HuH-7.5 (cell line): Measurements from ENCODE around the gene FAM171A1.
"Not testable (repeated sequence)": the region's sequence is repeated elsewhere in the genome, so short reads cannot be mapped to it uniquely, and the experiment has no call there.

Source experiments
- DNase-seq: peaks from one replicate; pipeline ENCODE4 v3.0.0; 2011; ENCODE audit warnings: low spot score

The FAM171A1 gene

GRCh38 chr10:15208221-15208620 lies 162.9 kb downstream of the FAM171A1 start:
- no peak for DNase-seq

DNA sequence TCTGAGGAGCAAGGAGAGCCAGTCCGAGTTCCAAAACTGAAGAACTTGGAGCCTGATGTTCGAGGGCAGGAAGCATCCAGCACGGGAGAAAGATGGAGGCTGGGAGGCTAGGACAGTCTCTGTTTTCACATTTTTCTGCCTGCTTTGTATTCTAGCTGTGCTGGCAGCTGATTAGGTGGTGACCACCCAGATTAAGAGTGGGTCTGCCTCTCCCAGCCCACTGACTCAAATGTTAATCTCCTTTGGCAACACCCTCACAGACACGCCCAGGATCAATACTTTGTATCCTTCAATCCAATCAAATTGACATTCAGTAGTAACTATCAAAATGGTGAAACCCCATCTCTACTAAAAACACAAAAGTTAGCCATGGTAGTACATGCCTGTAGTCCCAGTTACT lies 163.7 kb downstream of the FAM171A1 start:
- not testable (repeated sequence) for DNase-seq

DNA sequence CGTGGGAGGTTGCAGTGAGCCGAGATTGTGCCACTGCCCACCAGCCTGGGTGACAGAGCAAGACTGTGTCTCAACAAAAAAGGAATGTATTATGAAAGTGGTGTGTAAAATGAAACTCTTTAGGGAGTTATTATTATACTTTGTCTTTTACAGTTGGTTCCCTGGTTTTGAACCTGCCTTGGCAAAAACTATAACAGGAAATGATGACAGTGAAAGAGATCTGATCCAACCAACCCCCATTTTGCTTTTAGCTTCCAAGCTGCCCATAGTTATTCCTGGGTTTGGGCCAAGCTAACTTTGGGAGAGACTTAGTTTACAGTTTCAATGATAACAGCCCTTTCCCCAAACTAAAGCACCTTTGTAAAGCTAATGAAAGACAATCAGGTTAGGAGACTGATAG lies 168.4 kb downstream of the FAM171A1 start:
- DNase-seq: no peak

DNA sequence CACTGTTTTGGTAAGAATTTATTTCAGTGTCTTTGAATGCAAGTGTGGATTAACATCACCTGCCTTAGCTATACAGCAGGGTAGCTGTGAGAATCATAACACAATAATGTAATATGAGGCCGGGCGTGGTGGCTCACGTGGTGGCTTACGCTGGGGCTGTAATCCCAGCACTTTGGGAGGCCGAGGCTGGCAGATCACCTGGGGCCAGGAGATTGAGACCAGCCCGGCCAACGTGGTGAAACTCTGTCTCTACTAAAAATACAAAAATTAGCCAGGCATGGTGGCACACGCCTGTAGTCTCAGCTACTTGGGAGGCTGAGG lies 168.8 kb downstream of the FAM171A1 start:
- DNase-seq: not testable (repeated sequence)

DNA sequence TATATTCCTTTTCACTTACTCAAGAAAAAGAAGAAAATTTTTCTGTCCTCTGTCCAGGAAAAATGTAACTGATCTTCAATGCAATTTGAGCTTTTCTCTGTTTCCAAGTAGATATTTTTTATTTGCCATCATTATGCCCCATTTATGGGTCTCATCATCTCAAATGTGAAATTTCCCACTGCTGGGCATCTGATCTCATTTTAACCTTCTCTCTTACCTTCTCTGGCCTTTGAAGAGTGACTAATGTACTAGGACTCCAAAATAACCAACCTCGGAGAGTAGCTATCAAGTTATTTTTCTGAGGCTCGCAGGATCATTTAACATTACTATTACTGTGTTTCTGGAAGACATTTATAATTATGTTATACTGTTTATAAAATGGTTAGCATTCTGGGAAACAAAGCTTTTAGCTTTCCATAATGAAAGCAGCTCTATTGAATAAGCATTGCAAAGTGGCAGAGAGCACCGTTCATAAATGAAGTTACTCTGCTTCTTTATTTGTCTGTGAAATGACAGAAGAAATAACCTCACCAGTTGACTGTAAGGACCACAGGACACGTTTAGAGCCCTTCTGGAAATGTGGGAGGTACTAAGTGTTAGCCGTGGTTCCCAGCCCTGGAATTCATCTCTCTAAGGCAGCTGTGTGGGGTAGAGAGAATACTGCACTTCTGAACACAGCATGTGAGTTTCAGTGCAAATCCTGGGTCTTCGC lies 169.3 kb downstream of the FAM171A1 start:
- DNase-seq: no peak

DNA sequence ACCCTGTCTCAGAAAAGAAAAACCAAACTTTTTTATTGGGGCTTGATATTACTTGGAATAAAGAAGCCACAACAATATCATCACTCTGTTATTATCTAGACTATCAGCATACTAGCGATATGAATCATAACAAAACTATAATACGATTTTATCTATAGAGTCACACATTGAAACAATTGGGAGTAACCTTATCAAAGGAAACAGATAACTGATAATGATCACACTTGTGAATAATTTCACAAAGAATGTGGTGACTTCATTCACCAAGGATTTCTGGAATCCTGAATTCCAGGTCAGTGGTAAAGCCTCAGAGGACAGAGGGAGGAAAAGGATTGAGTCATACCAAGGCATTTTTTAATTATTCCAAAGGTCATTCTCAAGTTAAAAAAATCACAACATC lies 170.5 kb downstream of the FAM171A1 start:
- DNase-seq: peak; percentile 33

- no peak for DNase-seq
These were observed 173.2 kb downstream of the FAM171A1 start for GRCh38 chr10:15197911-15198310.

GRCh38 chr10:15197276-15197675 lies 173.8 kb downstream of the FAM171A1 start:
- DNase-seq: no peak

DNA sequence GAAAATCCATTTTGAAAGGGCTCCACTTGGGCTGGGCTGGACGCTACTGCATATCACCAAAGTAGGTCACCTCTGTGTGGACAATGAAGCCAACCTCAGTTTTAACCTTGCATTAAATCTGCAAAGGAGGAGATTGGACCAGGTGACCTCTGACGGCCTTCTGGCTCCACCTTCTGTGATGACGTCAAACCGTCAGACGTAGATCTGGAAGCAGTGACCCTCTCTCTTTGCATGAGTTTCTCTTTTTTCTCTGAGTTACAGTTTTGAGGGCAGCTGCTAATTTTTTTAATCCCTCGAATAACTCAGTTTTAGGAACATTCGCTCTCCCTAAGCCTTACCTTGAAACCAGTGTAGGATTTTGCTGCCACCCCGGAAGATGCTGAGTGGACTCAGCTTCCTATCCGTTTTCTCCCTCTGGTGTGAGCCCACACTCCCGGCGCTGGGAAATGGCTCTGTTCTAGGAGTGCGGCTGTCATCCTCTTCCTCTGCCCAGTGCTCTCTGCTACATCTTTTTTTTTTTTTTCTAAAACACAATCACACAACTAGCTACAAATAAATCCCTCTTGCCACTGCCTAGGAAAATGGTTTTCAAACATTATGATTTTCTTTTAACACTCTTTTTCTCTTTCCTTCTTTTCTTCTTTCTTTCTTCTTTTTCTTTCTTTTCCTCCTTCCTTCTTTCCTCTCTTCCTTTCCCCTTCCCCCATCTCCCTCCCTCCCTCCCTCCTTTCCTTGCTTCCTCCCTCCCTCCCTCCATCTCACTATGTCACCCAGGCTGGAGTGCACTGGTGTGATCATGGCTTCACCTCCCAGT lies 174.9 kb downstream of the FAM171A1 start:
- no peak for DNase-seq

- no peak for DNase-seq
These were observed 181.8 kb downstream of the FAM171A1 start for GRCh38 chr10:15189133-15189885.

DNA sequence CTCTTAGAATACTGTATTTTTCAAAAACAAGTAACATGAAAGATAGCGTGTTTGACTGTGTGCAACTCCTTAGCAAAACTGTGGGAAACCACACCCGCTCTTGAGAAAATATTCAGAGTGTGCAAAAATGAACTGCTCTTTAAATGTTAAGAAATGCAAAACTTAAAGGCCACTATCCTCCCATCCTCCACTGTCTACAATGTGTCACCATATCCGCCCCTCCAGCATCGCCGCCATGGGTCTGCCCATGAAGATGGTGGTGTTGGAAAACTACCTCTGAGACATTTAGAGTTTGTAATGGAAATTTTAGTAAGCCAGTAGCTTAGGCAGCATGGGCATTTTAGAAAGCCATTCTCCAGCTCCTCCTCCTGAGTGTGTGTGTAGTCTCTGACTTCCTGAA lies 182.5 kb downstream of the FAM171A1 start:
- DNase-seq: no peak

DNA sequence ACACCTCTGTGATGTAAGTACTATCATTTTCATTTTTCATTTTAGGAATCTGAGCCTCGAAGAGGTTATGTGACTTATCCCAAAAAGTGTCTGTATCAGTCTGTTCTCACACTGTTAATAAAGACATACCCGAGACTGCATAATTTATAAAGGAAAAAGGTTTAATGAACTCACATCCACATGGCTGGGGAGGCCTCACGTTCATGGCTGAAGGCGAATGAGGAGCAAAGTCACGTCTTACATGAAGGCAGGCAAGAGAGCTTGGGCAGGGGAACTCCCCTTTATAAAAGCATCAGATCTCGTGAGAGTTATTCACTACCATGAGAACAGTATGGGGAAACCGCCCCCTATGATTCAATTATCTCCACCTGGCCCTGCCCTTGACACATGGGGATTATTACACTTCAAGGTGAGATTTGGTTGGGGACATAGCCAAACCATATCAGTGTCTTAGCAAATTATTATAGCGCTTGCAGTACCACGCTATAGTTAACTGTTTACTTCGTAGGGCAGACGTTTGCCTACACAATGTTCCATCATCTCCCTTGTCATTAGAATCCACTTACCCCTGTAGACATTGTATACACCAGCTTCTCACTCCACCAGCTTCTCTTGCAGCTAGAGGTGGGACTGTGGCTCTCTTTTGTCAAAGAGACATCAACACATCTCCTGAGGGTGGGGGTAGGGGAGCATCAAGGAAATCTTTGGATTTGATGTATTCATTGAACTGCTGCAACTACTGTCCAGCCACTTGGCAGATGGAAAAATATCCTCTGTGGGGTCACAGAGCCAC lies 187.2 kb downstream of the FAM171A1 start:
- DNase-seq: no peak

DNA sequence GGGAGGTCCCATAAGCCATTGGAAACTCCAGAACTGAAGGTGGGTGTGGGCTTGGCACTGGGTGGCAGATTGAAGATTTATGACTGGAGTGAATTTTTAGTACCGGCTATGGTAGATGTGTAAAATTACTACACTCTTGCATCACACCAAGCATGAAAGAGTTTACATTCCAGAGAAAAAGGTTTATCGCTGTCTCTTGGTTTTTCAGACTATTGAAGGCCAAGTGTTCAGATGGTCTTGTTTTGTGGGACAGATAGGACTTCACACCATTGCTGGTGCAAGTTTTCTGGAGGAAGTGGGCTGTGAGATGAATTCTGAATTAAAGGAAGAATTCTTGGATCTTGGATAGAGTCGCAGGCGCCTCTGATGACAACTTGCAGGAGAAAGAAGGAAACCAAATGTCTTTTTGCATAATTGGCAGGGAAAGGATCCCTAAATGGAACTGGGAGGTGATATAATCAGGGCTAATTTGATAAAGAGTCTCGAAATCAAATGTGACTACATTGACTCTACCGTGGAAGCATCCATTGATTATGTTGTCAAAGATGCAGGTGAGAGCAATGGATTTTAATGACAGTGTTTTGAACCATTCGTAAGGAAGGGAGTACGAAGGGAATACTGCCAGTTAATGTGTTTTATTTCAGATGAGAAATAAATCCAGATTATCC lies 188.4 kb downstream of the FAM171A1 start:
- no peak for DNase-seq

GRCh38 chr10:15181576-15182156 lies 189.4 kb downstream of the FAM171A1 start:
- DNase-seq: no peak

GRCh38 chr10:15180736-15181135 lies 190.4 kb downstream of the FAM171A1 start:
- no peak for DNase-seq

- no peak for DNase-seq
These were observed 194.8 kb downstream of the FAM171A1 start for GRCh38 chr10:15176269-15176668.

- no peak for DNase-seq
These were observed 195.5 kb downstream of the FAM171A1 start for GRCh38 chr10:15175587-15175986.

- DNase-seq: no peak
These were observed 198.7 kb downstream of the FAM171A1 start for GRCh38 chr10:15172306-15172840.

DNA sequence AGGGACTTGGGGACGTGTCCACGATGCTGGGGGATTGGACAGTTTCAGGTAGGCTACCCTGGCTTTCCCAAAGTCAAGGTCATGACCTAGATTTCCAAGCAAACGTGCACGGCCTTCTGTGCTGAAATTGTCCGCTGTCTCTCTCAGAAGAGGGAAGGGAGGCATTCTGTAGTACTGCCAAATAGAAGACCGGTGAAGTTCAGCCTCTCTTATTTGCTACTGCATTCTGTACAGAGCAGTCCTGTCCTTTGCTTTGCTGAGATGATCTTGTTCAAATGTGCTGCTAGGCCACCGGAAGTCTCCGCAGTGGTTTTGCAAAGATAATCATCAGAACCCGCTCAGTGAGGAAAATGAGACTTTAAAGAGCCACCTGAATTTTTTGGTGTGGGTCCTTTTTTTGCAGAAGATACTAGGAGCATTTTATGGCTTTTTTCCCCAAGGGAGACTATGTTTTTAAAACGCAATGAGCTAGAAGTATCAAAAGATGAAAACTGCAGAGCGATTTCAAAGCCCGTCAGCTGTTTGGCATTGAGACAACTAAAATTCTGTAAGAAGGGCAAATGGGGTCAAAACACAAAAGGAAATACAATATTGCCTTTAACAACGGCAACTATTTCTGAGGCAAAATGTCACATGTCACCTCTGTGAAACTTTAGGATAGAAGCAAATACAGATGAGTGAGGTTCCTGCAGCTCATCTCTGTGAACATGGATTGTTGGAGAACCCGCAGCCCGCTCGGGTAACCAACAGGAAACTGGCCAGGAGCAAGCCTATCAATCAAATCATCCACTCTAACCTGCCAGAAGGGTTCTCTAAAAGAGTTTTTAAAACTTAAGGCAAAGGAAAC lies 201.3 kb downstream of the FAM171A1 start:
- DNase-seq: no peak
